Cortex of kidney (tissue), 1 donor: ENCODE data around the gene CEP85.

ENCODE experiments used
- DNase-seq: peaks from one replicate; lab custom pipeline; 2025; lab: John Stamatoyannopoulos, UW

Gene CEP85

DNA sequence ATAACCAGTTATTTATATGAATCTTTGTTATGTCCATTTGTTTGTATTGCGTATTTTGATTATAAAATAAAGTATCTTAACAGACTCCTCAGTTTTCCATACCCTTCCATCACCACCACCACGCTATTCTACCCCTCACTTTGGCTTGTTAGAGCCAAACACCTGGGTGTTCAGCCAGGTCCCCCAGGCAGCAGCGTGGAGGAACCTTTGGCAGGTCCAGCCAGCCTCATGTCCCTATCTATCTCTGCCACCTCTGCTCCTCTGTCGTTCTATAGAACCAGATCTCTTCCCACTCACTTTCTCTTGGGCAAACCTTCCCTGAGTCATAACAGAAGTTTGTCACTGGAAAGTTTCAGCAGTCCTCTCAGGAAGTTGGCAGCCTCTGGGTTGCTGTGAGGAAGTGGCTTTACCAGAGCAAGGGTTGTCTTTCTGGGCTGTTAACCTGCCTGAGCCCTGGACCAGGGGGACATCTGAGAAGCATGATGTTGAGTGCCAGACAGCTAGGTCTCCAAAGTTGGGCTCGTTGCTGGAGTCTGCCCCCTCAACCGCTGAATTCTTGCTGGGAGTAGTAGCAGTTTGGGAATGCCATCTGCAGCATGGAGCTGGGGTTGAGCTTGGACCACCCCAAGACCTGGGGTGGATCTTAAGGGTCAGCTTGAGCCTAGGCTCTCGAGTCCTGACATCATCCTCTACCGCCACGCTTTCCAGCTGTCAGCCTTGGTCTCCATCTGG lies 44.9 kb downstream of the CEP85 start:
- no peak for DNase-seq

DNA sequence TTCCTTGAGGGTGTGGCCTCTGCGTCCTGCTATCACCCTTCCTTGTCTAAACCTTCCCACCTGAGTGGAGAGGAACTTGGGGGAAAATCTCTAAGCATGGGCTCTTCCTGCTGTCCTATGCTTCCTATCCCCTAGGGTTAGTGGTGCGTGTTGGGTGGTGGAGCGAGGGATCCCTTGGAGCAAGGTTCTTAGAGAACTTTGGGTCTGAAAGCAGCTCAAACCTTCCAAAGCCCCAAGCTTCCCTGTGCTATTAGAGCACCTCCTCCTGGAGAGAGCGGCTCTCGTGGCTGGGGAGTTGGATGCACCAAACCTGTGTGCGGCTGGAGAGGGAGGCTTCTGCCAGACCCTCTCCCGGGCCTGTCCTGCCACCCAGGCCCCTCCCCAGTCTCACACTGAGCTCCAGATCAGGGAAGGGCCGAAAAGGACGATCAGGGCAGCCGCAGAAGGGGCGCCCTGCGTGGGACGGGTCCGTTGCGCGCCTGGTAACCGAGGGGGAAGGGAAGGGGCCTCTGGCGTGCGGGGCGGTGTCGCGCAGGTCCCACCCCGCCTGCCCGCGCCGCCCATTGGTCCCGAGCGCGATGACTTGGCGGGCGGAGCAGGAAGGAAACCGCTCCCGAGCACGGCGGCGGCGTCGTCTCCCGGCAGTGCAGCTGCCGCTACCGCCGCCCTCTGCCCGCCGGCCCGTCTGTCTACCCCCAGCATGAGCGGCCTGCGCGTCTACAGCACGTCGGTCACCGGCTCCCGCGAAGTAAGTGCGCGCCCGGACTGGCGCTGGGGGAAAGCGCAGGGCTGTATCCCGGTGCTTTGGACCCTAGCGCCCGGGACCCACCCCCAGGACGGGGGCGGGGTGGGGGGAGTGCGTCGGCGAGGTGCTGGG lies 45.7 kb downstream of the CEP85 start, which contains the start of gene SH3BGRL3:
TSS of gene SH3BGRL3 (plus strand) at position 631 of the 877 bp plus-strand sequence. CDS start at position 701, 70 bp downstream.
- no peak for DNase-seq

DNA sequence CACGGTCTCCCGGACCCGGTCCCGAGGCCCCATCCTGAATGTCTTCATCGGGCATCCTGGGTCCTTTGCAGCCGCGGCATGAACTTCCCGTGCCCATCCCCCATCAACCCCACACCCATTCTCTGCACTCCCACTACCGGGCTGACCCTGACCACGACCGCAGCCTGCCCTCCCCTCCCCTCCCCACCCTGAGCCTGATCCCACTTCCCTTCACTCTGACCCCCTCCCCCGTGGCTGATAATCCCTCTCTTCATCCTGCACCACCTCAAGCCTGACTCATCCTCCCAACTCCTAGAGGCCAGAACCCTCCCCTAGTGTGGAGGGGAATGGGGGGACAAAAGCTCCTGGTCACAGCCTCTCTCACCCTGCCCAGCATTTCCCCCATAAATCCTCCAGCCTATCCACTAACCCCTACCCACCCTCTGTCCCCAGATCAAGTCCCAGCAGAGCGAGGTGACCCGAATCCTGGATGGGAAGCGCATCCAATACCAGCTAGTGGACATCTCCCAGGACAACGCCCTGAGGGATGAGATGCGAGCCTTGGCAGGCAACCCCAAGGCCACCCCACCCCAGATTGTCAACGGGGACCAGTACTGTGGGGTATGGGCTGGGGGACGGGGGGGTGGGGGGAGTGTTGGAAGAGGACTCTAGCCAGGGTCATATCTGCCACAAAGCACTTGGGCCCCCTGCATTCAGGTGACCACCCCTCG lies 46.5 kb downstream of the CEP85 start:
- DNase-seq, result no peak

DNA sequence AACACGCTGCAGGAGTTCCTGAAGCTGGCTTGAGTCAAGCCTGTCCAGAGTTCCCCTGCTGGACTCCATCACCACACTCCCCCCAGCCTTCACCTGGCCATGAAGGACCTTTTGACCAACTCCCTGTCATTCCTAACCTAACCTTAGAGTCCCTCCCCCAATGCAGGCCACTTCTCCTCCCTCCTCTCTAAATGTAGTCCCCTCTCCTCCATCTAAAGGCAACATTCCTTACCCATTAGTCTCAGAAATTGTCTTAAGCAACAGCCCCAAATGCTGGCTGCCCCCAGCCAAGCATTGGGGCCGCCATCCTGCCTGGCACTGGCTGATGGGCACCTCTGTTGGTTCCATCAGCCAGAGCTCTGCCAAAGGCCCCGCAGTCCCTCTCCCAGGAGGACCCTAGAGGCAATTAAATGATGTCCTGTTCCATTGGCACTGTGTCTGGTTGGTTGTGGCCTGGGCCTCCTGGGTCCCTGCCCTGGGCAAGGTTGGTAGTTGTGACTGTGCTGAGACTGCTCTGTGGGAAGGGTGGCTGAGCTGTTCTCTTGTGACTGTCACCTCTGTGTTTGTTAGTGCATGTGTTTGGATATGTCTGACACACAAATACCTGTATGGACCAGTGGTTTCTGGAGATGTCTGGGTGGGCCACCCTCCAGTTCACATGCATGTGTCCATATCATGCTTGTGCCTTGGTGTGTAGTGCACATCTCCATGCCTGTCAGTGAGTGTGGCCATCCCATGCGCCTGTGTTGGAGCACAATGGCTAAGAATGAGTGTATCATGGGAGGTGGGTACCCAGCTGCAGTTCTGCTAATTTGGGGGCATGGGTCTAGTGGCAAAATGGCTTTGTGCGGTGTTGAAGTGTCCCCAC lies 47.3 kb downstream of the CEP85 start:
- no peak for DNase-seq

DNA sequence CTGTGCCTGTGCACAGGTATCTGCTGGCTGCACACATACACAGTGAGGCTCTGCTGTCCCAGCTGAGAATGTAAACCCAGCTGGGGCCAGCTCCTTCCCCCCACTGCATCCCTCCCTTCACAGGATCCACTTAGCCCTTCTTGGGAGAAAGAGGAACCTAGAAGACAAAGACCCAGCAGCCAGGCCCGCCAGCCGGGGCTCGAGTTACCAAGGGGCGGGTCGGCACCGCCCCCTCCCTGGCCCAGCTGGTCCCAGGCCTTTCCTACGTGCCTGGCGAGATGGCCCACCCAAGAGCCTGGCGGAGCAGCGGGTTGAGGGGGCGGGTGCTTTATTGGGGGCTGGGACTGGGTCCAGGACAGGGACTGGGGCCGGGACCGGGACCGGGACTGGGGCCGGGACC lies 48.0 kb downstream of the CEP85 start:
- DNase-seq, result no peak

DNA sequence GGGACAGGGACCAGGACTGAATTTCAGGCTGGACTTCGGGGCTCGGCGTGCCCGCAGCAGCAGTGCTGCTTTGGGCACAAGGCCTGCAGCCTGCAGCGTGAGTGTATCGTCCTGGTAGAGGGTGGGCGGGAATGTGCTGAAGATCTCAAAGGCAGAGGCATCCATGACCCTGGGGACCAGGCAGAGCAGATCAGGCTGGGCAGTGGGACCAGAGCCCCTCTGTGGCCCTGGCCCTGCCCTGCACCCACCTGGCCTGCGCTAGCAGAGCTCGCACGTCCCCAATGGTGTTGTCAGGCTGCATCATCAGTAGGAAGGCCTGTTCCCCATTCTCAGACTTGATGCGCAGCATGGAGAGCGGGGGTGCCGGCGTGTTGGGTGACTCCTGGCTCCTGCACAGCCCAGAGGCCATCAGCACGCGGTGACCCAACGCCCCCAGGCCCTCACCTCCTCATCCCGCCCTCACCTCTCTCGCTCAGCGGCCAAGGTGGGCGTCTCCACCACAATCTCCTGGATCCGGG lies 48.5 kb downstream of the CEP85 start:
- no peak for DNase-seq

DNA sequence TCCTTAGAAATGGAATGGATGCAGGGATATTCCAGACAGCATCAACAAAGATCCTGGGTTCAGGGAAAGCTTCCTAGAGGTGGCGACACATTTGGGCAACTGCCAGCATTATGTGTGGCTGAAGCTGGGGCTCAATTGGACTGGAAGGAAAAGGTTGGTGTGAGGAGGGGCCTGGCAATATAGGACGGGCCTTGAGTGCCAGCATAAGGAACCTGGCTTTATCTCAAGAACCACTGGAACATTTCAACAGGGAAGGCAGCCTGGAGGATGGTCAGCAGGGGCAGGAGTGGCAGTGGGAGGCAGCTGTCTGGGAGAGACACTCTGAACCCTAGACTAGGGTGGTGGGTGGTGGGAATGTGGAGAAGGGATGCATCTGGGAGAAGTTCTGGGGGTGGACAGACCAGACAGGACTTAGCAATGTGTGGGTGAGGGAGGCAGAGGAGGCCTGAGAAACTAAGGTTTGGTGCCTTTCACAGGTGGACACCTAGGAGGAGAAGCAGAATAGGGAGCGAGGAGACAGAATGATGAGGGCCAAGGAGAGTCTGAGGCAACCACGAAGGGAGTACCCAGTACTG lies 49.4 kb downstream of the CEP85 start:
- DNase-seq, result no peak

DNA sequence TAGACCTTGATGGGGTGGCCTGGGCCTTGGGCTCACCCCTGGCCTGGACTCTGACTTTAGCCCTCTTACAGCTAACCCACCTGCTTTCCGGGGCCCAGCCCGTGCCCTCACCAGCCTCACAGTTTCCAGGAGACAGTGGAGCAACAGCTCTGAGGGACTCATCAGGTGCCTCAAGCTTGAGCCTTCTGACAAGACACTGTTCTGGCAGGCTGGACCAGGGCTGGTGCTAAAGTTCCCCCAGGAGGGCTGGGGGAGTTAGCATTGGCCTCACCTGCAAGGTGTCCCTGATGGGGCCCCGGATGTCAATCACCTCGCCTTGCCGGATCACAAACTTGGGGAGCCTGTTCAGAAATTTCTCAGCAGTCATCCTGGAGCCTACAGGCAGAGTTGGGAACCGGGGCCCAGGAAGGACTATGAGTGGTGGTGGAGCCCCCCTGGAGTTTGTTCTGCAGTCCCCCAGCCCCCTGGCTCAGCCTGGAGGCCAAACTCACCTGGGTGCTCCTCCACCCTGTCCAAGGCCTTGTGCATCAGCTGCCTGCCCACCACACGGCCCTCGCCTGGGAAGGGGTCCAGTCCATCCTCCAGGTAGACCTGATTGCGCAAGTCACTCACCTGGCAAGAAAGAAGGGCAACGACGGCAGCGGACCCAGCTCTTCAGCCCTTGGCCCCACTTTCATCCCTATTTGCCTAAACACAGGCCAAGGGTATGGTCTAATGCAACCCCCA lies 50.0 kb downstream of the CEP85 start:
- no peak for DNase-seq

DNA sequence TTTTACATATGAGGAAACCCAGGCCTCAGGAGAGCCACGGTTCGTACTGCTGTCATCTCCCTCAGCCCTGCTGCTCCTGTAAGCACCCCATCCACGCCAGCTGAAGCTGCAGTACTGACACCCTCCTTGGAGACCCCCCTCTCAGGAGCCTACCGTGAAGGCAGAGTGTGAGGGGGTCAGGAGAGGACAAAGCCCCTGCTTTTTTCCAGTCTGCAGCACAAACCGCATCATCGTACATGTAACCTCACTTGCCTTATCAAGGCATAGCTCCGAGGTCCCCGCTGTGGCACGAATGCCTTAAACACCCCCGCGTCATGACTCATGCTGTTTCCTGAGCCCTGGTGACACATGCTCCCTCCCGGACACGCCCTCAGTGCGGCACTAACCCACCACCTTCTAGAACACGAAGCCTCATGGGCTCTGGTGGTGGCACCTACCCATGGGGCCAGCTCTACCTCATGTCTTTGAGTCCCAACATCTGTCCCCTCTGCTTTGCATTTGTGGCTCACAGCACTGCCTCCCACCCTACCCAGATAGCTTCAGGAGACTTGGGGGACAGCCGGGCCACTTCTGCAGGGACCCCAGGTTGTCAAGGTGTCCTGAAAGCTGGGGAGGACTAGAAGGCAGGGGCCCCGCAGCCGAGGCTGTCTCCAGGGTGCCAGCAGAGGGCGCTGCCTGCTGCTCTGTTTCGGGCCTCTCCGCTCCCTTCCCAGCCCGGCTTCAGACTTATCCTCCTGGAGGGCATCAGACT lies 50.8 kb downstream of the CEP85 start:
- no peak for DNase-seq

DNA sequence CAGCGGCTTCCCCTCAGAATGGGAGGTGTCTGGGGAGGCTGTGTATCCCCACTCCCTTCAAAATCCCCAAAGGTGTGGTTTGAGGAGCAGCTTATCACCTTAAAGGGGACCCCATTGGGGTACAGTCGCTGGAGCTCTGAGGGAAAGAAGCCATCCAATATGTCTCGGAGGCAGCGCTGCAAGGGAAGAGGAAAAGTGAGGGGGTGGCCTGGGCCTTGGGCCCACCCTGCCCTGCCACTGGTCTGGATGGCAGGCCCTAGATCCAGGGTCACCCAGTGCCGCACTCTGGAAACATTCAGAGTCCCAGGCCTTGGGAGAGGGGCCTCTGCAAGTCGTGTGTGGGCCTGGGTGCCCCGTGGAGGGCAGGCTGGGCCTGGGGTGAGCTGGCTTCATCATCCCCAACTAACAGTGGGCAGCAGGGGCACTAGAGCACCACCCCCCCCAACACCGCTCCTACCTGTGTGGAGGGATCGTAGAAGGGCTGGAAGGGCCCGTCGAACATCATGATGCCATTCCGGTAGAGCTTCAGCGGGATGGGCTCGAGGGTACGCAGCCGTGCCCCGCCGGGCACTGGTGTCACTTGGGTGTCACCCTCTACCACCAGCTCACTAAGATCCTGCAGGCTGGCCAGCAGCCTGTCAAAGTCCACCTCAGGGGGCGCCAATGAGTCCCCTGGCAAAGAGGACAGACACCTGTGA lies 51.5 kb downstream of the CEP85 start:
- no peak for DNase-seq

DNA sequence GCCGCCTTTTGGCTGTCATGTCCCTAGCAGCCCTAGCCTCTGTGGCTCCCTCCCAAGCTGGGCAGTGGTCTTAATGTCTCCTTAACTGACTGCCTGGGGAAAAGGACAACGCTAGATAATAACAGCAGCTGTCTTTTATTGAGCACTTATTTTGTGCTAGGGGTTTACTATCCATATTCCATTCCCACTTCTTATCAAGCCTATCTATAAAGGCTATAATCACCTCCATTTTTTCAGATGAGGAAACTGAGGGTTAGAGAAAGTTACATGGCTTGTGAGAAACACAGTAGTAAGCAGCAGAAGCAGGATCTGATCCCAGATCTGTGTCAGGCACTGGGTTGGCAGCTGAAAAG lies 52.0 kb downstream of the CEP85 start:
- no peak for DNase-seq

DNA sequence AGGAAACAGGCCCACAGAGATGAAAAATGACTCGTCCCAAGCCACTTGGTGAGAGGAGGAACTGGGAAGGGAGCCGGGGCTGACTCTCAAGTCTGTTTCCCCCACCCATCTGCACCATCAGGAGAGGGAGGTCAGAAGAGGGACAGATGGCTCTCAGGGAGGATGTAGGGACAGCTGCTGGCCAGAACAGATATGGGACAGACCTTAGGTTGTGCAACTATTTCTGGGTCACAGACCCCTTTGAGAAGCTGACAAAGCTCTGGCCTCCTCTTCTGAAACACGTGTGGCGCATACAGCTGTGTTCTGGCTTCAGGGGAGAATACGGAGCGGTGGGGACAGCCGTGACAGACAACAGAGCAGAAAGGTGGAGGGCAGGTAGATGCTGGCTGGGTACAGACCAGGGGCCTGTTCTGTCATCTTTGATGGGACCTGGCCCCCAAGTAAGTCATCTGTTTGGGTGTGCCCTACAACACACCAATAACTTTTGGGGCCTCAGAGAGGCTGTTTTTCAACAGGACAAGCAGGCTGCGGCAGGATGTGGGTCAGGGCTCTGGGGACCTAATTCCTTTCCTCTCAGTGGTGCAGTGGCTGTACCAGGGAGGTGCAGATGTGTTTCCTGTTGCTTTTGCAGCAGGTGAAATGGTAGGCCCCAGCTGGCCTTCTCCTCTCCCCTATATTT lies 53.2 kb downstream of the CEP85 start:
- DNase-seq, result no peak

DNA sequence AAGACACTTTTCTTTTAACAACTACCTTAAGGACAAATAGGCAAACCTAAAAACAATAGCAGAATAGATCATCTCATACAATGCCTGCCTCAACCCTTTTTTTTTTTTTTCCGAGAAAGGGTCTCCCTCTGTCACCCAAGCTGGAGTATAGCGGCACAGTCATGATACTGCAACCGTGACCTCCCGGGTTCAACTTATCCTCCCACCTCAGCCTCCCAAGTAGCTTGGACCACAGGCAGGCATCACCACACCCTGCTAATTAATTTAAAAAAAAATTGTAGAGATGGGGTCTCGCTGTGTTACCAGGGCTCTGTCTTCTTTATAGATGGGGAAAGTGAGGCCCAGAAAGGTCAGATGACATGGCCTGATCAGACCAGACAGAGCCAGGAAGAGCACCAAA lies 53.8 kb downstream of the CEP85 start:
- no peak for DNase-seq

DNA sequence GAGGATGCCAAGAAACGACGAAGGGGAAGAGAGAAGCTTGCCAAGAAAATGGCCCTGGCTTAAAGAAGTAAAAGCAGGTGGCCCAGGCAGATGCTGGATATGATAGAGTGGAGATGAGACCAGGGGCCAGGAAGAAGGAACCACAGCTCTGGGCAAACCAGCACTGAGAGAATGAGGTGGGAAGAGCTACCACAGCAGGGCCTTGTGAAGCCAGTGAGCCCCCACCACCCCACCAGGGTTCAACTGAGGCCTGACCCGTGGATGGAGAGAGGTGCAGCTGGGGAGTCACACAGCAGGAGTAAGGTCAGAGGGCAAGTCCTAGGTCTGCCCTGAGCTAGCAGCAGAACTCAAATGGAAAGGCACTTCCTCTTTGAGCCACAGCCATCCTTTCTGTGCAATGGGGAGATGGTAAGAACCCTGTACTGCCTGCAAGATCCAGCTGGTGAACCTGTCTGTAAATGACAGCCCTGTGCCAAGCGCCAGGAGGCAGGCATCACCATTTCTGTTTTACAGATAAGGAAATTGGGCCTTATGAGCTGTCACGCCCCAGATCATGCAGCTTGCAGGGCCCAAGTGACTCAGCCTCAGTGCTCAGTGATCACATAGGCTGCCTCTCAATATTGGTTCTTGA lies 54.4 kb downstream of the CEP85 start:
- no peak for DNase-seq

DNA sequence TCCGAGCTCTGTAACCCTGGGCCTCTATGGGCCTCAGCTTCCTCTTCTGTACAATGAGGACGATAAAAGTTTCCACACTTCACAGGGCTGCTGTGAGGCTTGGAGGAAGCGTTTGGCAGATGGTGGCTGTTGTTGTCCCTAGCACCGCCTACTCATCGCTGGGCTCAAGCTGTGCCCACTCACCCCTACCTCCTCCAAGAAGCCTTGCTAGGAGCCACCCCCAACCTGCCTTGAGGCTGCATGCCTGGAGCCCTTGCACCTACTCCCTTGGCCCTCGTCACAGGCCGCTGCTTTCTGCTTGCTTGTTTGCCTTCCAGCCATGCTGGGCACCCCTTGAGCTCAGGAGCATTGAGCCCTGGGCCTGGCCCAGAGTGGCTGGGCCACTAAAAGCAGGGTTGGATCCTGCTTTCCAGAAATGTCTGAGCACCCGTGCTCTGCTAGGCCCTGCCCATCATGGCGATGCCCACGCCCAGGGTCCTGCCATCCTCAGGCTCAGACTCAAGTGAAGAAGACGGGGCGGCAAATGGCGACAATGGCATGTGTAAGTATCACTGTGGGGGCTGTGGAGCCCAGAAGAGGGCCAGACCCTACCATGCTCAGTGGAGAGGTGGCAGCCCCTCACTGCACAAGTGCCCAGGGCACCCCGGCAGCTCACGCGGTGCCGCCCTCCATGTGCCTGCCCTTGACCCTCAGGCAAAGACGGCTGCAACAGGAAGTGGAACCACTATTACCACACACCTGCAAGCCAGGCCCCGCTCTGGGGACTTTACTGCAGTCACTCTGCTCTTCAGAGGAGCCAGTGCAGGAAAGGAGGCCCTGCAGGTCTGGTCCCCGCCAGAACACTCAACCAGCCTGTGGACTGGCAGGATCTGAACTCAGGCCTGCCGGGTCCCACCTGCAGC lies 55.4 kb downstream of the CEP85 start:
- no peak for DNase-seq

DNA sequence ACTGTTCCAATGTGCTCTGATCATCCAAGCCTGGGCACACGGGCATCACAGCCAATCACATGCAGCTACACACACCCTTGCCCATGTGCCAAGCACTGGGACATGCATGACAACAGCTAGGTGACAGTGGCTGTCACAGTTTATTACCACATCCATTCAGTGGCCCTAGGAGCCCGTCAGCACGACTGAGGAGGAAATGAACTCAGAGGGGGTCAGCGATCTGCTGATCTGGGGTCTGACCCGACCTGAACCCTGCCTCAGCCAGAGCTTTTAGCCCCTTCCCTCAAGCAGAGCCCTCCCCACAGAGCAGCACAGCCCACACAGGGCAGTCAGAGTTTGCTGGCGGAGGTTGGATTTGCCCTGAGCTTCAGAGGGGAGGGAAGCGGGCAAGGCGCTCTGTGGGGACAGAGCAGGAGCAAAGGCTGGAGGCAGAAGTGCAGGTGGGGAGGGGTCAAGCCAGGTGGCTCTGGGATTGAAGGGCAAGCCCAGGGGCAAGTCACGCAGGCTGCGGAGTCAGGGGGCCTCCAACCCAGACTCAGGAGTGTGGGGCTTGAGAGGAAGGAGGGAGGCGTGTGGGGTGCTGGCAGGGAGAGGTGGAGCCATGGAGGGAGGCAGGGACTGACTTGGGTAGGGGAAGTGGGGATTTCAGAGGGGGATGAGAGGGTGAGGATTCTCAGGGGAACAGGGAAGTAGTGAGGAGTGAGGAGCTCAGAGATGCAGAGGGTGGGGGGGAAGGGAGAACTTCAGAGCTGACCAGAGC lies 56.3 kb downstream of the CEP85 start:
- no peak for DNase-seq
